ENCODE measurements around the gene NUP210. TPM values are rescaled to one million over a fixed set of nuclear protein-coding genes. Genes with fewer than 3 reads are reported as not detected.

The NUP210 gene
- under 0.01 TPM in 1 of 2 replicates, not detected in the other for total RNA-seq

DNA sequence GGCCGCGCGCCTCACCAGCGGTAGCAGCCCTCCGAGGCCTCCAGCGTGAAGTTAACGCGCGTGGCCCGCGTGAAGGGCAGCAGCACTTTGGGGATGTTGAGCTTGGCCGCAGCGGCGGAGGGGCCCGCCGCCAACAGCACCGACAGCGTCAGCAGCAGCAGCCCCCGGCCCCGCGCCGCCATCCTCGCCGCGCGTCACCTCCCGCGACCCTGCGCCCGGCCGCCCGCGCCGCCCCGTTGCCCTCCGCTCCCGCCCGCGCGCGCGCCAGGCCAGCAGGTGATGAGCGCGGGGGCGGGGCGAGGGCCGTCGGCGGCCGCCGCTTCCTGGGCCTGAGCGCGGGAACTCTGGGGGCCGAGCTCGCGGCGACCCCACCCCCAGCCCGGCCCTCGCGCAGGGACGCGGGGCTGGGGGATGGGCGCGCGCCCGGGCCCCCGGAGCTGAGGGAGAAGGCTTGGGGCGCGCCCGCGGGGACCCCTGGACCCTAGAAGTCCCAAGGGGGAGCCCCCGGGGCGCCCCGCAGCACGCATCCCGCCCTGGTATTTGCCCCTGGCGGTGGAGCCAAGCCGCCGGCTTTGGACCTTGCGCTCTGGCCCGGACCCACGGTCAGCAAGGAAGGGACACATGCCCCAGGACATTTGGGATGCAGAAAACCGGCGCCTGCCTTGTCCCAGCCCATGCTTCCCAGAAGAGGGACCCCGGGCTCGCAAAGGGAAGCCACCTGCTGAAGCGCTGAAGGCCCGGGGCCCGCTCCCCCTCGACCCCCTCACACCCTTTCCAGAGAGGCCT is at the start of gene NUP210:
TSS of gene NUP210 (minus strand) at position 278 of the 786 bp plus-strand sequence. CDS start at position 182, 96 bp downstream.
- TF ChIP-seq CTCF (IDR thresholded peaks at IDR 0.05; ENCODE audit: insufficient read depth, low read depth, low read length) = no peak
- H3K4me3 ChIP-seq (ENCODE audit: low read depth, low read length) = no peak within 1 kb of the TSS
- DNase-seq (ENCODE audit: low read depth) = no peak

DNA sequence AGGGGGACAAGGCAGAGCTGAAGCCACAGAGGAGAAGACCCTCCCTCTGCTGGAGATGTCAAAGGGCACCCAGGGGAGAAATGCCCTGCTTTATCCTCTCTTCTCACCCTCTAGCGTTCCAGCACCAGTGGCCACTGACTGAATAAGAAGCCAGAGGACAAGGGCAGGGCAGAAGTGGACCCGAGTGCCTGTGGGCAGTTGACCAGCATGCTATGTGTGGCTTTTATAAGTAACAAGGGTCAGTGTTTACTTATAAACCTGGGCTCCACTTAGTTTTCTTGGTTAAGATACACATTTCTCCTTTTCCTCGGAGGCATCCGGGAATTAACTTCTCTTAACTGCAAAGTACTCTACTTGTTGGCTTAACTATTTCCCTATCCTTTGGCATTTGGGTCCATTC is 46.7 kb upstream of the NUP210 start:
- TF ChIP-seq CTCF (IDR thresholded peaks at IDR 0.05; ENCODE audit: insufficient read depth, low read depth, low read length) = no peak
- no peak overlapping the region for H3K4me3 ChIP-seq (ENCODE audit: low read depth, low read length)
- DNase-seq (ENCODE audit: low read depth) = no peak

DNA sequence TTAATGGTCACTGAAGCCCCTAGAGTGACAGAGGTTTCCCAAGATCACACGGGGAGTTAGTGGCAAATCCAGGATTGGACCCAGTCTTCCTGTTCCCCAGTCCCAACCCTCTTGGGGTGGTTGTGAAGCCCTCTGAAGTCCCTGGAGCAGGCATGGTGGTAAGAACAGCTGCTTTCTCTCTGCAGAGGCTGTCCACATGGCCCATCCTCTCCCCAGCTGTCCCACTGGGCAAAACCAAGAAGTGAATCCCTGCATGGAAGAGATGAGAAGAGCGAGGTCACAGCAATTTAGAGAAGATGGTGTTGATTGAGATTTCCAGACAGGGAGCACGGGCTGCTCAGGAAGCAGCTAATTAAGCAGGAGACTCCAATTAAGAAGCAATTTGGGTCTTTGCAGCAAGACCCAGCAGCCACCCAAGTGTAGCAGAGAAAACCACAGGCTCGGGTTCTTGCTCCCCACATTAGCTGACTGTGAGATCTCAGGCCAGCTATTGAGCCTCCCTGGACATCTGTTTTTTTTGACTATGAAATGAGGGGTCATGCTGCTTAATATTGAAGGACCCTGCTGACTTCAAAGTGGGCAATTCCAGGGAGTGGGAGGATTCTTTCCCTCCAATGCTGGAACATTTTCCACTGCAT is 45.2 kb upstream of the NUP210 start:
- no peak for DNase-seq (ENCODE audit: low read depth)
- H3K4me3 ChIP-seq (ENCODE audit: low read depth, low read length) = no peak overlapping the region
- no peak for TF ChIP-seq CTCF (IDR thresholded peaks at IDR 0.05; ENCODE audit: insufficient read depth, low read depth, low read length)

DNA sequence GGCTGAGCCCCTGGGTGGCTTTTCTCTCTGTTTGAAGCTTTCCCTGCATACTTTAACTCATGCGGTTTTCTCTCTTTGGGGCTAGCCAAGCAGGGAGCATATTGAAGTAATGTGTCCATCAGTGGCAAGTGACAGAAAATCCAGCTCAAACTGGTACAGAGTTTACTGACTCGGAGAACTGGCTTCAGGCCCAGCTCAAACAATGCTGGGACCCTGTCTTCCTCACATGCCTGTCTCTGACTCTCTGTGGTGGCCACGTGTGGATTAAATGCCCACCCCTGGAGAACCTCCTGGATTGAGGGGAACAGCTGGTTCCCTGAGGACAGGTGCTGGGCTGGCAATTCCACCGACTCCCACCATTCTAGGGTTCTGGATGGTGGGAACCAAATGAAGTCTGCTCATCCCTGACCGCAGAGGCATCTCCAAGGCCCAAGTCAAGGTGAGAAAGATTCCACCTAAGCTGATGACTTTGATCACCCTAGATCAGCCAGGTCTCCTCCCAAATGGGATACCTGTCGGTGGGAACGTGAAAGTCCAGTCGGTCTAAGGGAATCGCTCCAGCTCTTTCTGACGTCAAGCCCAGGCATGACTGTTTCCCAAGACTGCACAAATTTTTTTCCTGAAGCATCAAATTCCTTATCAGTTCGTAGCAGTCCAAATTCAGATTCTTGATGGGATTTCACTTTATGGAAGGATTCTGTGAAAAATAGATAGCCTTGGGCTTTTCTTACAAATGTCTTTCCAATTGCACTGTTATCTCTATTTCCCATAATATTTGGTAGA is 43.7 kb upstream of the NUP210 start:
- H3K4me3 ChIP-seq (ENCODE audit: low read depth, low read length) = no peak overlapping the region
- TF ChIP-seq CTCF (IDR thresholded peaks at IDR 0.05; ENCODE audit: insufficient read depth, low read depth, low read length) = no peak
- DNase-seq (ENCODE audit: low read depth) = no peak

DNA sequence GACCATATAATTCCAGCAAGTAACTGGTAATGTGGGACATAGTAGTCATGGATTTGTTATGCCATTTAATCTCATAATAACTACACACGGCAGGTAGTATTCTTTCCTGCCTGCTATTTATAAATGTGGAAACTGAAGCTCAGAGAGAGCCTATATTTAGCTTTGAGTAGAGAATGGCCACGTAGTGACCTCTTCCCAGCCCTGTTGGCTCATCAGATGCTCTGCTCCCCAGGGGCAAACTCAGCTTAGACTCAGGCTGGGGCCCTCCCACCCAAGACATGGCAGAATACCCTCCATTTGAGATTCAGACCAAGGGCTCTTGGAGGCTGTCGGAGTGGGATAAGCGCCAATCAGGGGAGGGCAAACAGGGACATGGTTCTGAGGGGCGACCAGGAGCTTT is 42.7 kb upstream of the NUP210 start:
- DNase-seq (ENCODE audit: low read depth) = no peak
- TF ChIP-seq CTCF (IDR thresholded peaks at IDR 0.05; ENCODE audit: insufficient read depth, low read depth, low read length) = no peak
- H3K4me3 ChIP-seq (ENCODE audit: low read depth, low read length) = no peak overlapping the region

DNA sequence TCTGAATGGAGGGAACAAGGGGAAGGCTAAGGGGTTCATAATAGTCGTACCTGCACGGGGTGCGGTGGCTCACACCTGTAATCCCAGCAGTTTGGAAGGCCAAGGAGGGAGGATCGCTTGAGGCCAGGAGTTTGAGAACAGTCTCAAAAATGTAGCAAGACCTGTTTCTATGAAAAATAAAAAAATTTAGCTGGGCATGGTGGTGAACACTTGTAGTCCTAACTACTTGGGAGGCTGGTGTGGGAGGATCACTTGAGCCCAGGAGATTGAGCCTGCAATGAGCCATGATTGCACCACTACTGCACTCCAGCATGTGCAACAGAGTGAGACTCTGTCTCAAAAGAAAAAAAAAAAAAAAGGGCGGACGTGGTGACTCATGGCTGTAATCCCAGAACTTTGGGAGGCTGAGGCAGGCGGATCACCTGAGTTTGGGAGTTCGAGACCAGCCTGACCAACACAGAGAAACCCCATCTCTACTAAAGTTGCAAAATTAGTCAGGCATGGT is 42.1 kb upstream of the NUP210 start:
- no peak overlapping the region for H3K4me3 ChIP-seq (ENCODE audit: low read depth, low read length)
- DNase-seq (ENCODE audit: low read depth) = no peak
- TF ChIP-seq CTCF (IDR thresholded peaks at IDR 0.05; ENCODE audit: insufficient read depth, low read depth, low read length) = no peak
